WTC11 (cell line): Measurements from ENCODE around the gene TMEM256. TPM values are rescaled to one million over a fixed set of nuclear protein-coding genes. Genes with fewer than 3 reads are reported as not detected.
A peak's percentile ranks its signal among the peaks of the same experiment; 100 is the strongest.
"Not testable (repeated sequence)": the region's sequence is repeated elsewhere in the genome, so short reads cannot be mapped to it uniquely, and the experiment has no call there.

Experiments used
- ATAC-seq: fragments of 200-7000 bp; cut with Tn5 transposase; 2 replicates; pipeline ENCODE4 v1.10.0; 2021; ENCODE audit warnings: mild to moderate bottlenecking, moderate library complexity
- CTCF ChIA-PET: fragments of 300-600 bp; sonication (Branson Sonifier 250); formaldehyde crosslinking; loops from one replicate; lab custom pipeline; 2021; ENCODE audit warnings: antibody characterized with exemption; lab: Charles Lee
- POLR2A ChIA-PET: fragments of 350-600 bp; sonication (Branson Sonifier 250); formaldehyde crosslinking; loops from one replicate; lab custom pipeline; 2021; ENCODE audit warnings: antibody characterized with exemption; lab: Charles Lee
- DNase-seq: peaks from one replicate; pipeline ENCODE4 v3.0.0; 2021; ENCODE audit warnings: low spot score
- H3K27ac Mint-ChIP-seq: 2 replicates; pipeline ENCODE4 v1.8.0; 2021; ENCODE audit warnings: mixed read lengths
- H3K27me3 Mint-ChIP-seq: 2 replicates; pipeline ENCODE4 v1.8.0; 2021; ENCODE audit warnings: low read depth, mild to moderate bottlenecking, moderate library complexity, mixed read lengths
- H3K36me3 Mint-ChIP-seq: 2 replicates; pipeline ENCODE4 v1.8.0; 2021; ENCODE audit warnings: mixed read lengths
- H3K4me1 Mint-ChIP-seq: 2 replicates; pipeline ENCODE4 v1.8.0; 2022; ENCODE audit warnings: mixed read lengths
- H3K4me3 Mint-ChIP-seq: 2 replicates; pipeline ENCODE4 v1.8.0; 2021; ENCODE audit warnings: mild to moderate bottlenecking, moderate library complexity, mixed read lengths
- H3K9me3 Mint-ChIP-seq: 2 replicates; pipeline ENCODE4 v1.8.0; 2021; ENCODE audit warnings: mixed read lengths
- AR ChIP-seq: fragments of 250-450 bp; sonication (Bioruptor Pico); IDR thresholded peaks from 2 replicates; pipeline ENCODE4 v1.9.0; 2021; ENCODE audit warnings: mild to moderate bottlenecking
- ARID4B ChIP-seq: sonication (generic); formaldehyde crosslinking; IDR thresholded peaks from 2 replicates; pipeline ENCODE4 v1.8.0; 2023; ENCODE audit warnings: missing genetic modification reagents, mild to moderate bottlenecking, borderline replicate concordance
- ESRRA ChIP-seq: sonication (generic); formaldehyde crosslinking; IDR thresholded peaks from 2 replicates; pipeline ENCODE4 v1.8.1; 2022; ENCODE audit warnings: mild to moderate bottlenecking, missing genetic modification reagents, borderline replicate concordance
- GABPB1 ChIP-seq: sonication (generic); formaldehyde crosslinking; IDR thresholded peaks from 2 replicates; pipeline ENCODE4 v1.8.1; 2023; ENCODE audit warnings: mild to moderate bottlenecking, missing genetic modification reagents
- GTF2I ChIP-seq: fragments of 250-450 bp; sonication (Bioruptor Pico); conservative IDR thresholded peaks from 2 replicates; pipeline ENCODE4 v1.4.0; 2021; ENCODE audit warnings: mild to moderate bottlenecking
- MAX ChIP-seq: sonication (generic); formaldehyde crosslinking; IDR thresholded peaks from 2 replicates; pipeline ENCODE4 v1.8.0; 2022; ENCODE audit warnings: mild to moderate bottlenecking, missing genetic modification reagents
- PREB ChIP-seq: sonication (generic); formaldehyde crosslinking; IDR thresholded peaks from 2 replicates; pipeline ENCODE4 v1.8.1; 2022; ENCODE audit warnings: mild to moderate bottlenecking, missing genetic modification reagents, moderate library complexity, borderline replicate concordance
- RORB ChIP-seq: fragments of 250-450 bp; sonication (Bioruptor Pico); IDR thresholded peaks from 2 replicates; pipeline ENCODE4 v1.9.0; 2021; ENCODE audit warnings: mild to moderate bottlenecking
- SMAD3 ChIP-seq: sonication (generic); formaldehyde crosslinking; IDR thresholded peaks from 2 replicates; pipeline ENCODE4 v1.8.0; 2022; ENCODE audit warnings: missing genetic modification reagents, mild to moderate bottlenecking, borderline replicate concordance
- USF1 ChIP-seq: sonication (generic); formaldehyde crosslinking; IDR thresholded peaks from 2 replicates; pipeline ENCODE4 v1.8.0; 2022; ENCODE audit warnings: mild to moderate bottlenecking, missing genetic modification reagents
- ZNF138 ChIP-seq: sonication (generic); formaldehyde crosslinking; conservative IDR thresholded peaks from 2 replicates; pipeline ENCODE4 v1.8.1; 2022; ENCODE audit warnings: mild to moderate bottlenecking, moderate library complexity, missing genetic modification reagents
- ZNF232 ChIP-seq: sonication (generic); formaldehyde crosslinking; IDR thresholded peaks from 2 replicates; pipeline ENCODE4 v1.8.0; 2022; ENCODE audit warnings: mild to moderate bottlenecking, missing genetic modification reagents
- ZNF396 ChIP-seq: fragments of 250-450 bp; sonication (Bioruptor Pico); IDR thresholded peaks from 2 replicates; pipeline ENCODE4 v1.8.0; 2021; ENCODE audit warnings: mild to moderate bottlenecking, moderate library complexity, borderline replicate concordance
- ZNF416 ChIP-seq: fragments of 250-450 bp; sonication (Bioruptor Pico); IDR thresholded peaks from 2 replicates; pipeline ENCODE4 v1.9.0; 2021; ENCODE audit warnings: mild to moderate bottlenecking, inconsistent platforms
- ZNF425 ChIP-seq: fragments of 250-450 bp; sonication (Bioruptor Pico); conservative IDR thresholded peaks from 2 replicates; pipeline ENCODE4 v1.9.0; 2021; ENCODE audit warnings: mild to moderate bottlenecking
- ZNF671 ChIP-seq: fragments of 250-450 bp; sonication (Bioruptor Pico); IDR thresholded peaks from 2 replicates; pipeline ENCODE4 v1.8.0; 2021; ENCODE audit warnings: mild to moderate bottlenecking
- total RNA-seq: library from RNA; stranded (reverse); gene quantifications from 3 replicates; pipeline ENCODE4 v1.2.3, GENCODE V29; 2021

Gene TMEM256
- total RNA-seq, 1 experiment from 2014 or later = 132 TPM

- POLR2A ChIA-PET = no interaction called here
- Mint-ChIP-seq H3K9me3 (no peaks in the 10 kb centered on the region), H3K4me3 (no peak overlapping the region), H3K4me1 (peaks cover 29% of the 10 kb centered on the region), H3K27me3 (peaks cover 4% of the 10 kb centered on the region)
- CTCF ChIA-PET = interaction anchor here (0.7 to 2.2 kb wide), 5 partner anchors 11 to 194 kb away, joined by 3 to 9 read pairs (median 6); no protein-coding TSS in a partner anchor
- peak; percentile 74 for ATAC-seq
- TF ChIP-seq GTF2I (CRISPR knock-in tag) = no peak
- TF ChIP-seq ZNF671 (CRISPR knock-in tag) = no peak
- TF ChIP-seq GABPB1 (CRISPR knock-in tag) = no peak
- no peak for TF ChIP-seq RORB (CRISPR knock-in tag)
- no peak for TF ChIP-seq ZNF425 (CRISPR knock-in tag)
- TF ChIP-seq, all 79 proteins: peak for 0
- no peaks in the 10 kb centered on the region for H3K36me3 Mint-ChIP-seq
- 0 out of 2 replicates have a peak overlapping the region, but pooled peaks have one; percentile 19 for H3K27ac Mint-ChIP-seq
- DNase-seq = no peak
These were observed 36.8 kb downstream of the TMEM256 start for GRCh38 chr17:7367083-7367482.

GRCh38 chr17:7365963-7366362 lies 37.9 kb downstream of the TMEM256 start:
- not testable (repeated sequence) for DNase-seq, H3K9me3 Mint-ChIP-seq, H3K4me3 Mint-ChIP-seq, H3K27me3 Mint-ChIP-seq, H3K36me3 Mint-ChIP-seq, H3K27ac Mint-ChIP-seq, ATAC-seq
- ChIA-PET CTCF (interaction anchor here (0.8 to 1.6 kb wide), 2 partner anchors 10 to 194 kb away, joined by 3 to 4 read pairs; no protein-coding TSS in a partner anchor), POLR2A (interaction anchor here (0.5 kb wide), 1 partner anchor 167 kb away, joined by 5 read pairs; no protein-coding TSS in a partner anchor)
- peaks cover 29% of the 10 kb centered on the region for H3K4me1 Mint-ChIP-seq

GRCh38 chr17:7363311-7363710 lies 40.6 kb downstream of the TMEM256 start:
- CTCF ChIA-PET = interaction anchor here (0.6 to 1.2 kb wide), 3 partner anchors 13 to 197 kb away, joined by 3 to 4 read pairs (median 4); no protein-coding TSS in a partner anchor
- H3K9me3 Mint-ChIP-seq = no peaks in the 10 kb centered on the region
- no peak overlapping the region for H3K27ac Mint-ChIP-seq
- POLR2A ChIA-PET = no interaction called here
- H3K36me3 Mint-ChIP-seq = no peaks in the 10 kb centered on the region
- ATAC-seq = no peak
- TF ChIP-seq ZNF138 (CRISPR knock-in tag) (no peak), ZNF396 (CRISPR knock-in tag) (no peak), ARID4B (CRISPR knock-in tag) (no peak), MAX (no peak), ZNF232 (CRISPR knock-in tag) (no peak), SMAD3 (CRISPR knock-in tag) (no peak), AR (CRISPR knock-in tag) (no peak), ESRRA (CRISPR knock-in tag) (no peak), GABPB1 (CRISPR knock-in tag) (no peak), USF1 (CRISPR knock-in tag) (no peak), GTF2I (CRISPR knock-in tag) (no peak), PREB (CRISPR knock-in tag) (no peak), ZNF416 (CRISPR knock-in tag) (no peak)
- H3K27me3 Mint-ChIP-seq = peaks cover 2% of the 10 kb centered on the region; the same call in 1 of the 2 replicates
- H3K4me3 Mint-ChIP-seq = no peak overlapping the region
- DNase-seq = no peak
- peaks cover 14% of the 10 kb centered on the region for H3K4me1 Mint-ChIP-seq
